Nephron (organoid): ENCODE results near the gene NPTN.

Experiments
- H3K27ac Mint-ChIP-seq, 3 experiments: 2 replicates each; pipeline ENCODE4 v1.8.0; 2020; ENCODE audit warnings: mixed read lengths in 3 of 3, mild to moderate bottlenecking in 2 of 3, moderate library complexity in 1 of 3
- H3K27me3 Mint-ChIP-seq: 2 replicates; pipeline ENCODE4 v1.8.0; 2021; ENCODE audit warnings: low read depth, mild to moderate bottlenecking, moderate library complexity, mixed read lengths
- H3K36me3 Mint-ChIP-seq: 2 replicates; pipeline ENCODE4 v1.8.0; 2020; ENCODE audit warnings: low read depth, mixed read lengths
- H3K4me1 Mint-ChIP-seq: 2 replicates; pipeline ENCODE4 v1.8.0; 2020; ENCODE audit warnings: mixed read lengths
- H3K4me3 Mint-ChIP-seq, 3 experiments: 2 replicates each; pipeline ENCODE4 v1.8.0; 2020; ENCODE audit warnings: mild to moderate bottlenecking in 3 of 3, mixed read lengths in 3 of 3, moderate library complexity in 2 of 3
- H3K9me3 Mint-ChIP-seq: 2 replicates; pipeline ENCODE4 v1.8.0; 2020; ENCODE audit warnings: mixed read lengths
- TF ChIP-seq, protein P1 (sequence below), 3 experiments: fragments of 200-600 bp; sonication (generic); IDR thresholded peaks; one replicate each; pipeline ENCODE4 v1.5.0; 2021; ENCODE audit warnings: antibody characterized with exemption in 3 of 3; ENCODE audit not compliant: unreplicated experiment in 3 of 3

NPTN gene

DNA sequence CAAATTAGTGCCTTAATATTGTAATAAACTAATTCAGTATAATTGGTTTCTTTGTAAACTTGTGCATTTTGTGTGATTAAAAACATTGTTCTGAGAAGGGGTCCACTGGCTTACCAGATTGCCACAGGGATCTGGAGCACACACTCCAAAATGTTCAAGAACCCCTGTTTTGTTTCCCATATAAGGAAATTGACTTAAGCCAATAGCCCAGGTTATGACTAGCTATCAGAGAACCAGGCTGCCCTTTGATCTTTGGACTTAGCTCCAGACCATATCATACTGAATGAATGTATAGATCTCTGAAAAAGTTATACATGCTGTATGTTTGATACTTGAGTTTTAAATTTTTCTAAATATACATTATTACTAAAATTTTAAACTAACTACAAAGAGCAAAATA lies 91.7 kb downstream of the NPTN start:
- Mint-ChIP-seq H3K9me3 (no peaks in the 10 kb centered on the region), H3K4me1 (no peaks in the 10 kb centered on the region), H3K27ac (no peak overlapping the region), H3K27me3 (peaks cover 6% of the 10 kb centered on the region), H3K36me3 (no peaks in the 10 kb centered on the region), H3K4me3 (no peak overlapping the region)
- TF ChIP-seq, protein P1, sequence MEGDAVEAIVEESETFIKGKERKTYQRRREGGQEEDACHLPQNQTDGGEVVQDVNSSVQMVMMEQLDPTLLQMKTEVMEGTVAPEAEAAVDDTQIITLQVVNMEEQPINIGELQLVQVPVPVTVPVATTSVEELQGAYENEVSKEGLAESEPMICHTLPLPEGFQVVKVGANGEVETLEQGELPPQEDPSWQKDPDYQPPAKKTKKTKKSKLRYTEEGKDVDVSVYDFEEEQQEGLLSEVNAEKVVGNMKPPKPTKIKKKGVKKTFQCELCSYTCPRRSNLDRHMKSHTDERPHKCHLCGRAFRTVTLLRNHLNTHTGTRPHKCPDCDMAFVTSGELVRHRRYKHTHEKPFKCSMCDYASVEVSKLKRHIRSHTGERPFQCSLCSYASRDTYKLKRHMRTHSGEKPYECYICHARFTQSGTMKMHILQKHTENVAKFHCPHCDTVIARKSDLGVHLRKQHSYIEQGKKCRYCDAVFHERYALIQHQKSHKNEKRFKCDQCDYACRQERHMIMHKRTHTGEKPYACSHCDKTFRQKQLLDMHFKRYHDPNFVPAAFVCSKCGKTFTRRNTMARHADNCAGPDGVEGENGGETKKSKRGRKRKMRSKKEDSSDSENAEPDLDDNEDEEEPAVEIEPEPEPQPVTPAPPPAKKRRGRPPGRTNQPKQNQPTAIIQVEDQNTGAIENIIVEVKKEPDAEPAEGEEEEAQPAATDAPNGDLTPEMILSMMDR (IDR thresholded peaks at IDR 0.05; ENCODE audit: unreplicated experiment in 3 of 3), result no peak

DNA sequence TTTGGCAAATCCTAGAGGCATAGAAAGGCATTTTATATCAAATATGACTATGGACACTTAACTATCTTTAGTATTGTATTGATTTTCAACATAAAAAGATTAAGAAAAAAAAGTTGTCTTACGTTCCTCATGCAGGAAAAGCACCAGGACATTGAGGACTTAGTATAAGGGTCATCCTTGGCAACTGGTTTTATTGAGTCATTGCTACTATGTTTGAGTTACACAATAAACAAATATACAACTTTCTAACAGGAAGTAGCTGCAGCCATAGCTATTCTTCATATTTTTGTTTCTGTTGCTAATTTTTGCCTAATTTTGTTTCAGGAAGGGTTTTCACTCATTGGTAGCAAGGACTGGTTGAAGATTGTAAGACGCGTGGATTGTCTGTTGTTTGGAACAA lies 93.0 kb downstream of the NPTN start:
- Mint-ChIP-seq H3K4me3 (no peak overlapping the region), H3K4me1 (no peaks in the 10 kb centered on the region), H3K27me3 (peaks cover 6% of the 10 kb centered on the region), H3K36me3 (no peaks in the 10 kb centered on the region), H3K27ac (no peak overlapping the region), H3K9me3 (no peaks in the 10 kb centered on the region)
- TF ChIP-seq, protein P1 (IDR thresholded peaks at IDR 0.05; ENCODE audit: unreplicated experiment in 3 of 3), result no peak

DNA sequence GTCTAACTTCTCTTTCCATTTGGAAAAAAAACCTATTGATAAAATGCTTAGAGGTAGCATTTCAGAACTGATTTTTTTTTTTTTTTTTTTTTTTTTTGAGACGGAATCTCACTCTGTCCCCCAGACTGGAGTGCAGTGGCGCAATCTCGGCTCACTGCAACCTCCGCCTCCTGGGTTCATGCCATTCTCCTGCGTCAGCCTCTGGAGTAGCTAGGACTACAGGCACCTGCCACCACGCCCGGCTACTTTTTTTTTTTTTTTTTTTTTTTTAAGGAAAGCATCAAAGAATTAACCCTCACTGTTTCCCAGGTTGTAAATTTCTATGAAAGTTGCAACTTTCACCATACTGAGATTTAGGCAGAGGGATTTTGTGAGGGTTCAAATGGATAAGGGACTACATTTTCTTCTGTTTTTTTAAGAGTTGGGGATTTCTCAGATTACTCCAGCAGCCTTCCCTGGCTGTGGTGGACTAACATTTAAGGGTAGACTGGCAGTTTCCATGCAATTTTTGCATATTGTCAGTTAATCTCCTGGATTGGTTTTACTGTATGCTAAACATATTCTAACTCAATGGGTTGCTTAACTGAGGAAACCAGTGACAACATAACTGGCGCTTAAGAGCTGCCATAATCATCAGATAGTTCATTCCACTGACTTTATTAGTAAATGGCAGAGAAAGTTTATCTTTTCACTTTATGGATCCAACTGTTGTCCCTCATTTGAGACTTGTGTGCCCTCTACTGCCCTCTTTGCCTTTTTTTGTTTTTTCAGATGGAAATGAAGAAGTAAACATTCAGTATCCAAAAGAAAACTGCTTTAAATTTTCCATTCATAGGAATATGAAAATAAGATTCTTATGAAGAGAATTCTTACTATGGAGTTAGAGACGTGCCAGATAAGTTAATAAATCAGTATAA lies 93.7 kb downstream of the NPTN start:
- TF ChIP-seq, protein P1 (IDR thresholded peaks at IDR 0.05; ENCODE audit: unreplicated experiment in 3 of 3), result no peak
- Mint-ChIP-seq H3K4me3 (no peak overlapping the region), H3K27ac (no peak overlapping the region), H3K27me3 (peaks cover 6% of the 10 kb centered on the region), H3K36me3 (no peaks in the 10 kb centered on the region), H3K4me1 (no peaks in the 10 kb centered on the region), H3K9me3 (no peaks in the 10 kb centered on the region)

DNA sequence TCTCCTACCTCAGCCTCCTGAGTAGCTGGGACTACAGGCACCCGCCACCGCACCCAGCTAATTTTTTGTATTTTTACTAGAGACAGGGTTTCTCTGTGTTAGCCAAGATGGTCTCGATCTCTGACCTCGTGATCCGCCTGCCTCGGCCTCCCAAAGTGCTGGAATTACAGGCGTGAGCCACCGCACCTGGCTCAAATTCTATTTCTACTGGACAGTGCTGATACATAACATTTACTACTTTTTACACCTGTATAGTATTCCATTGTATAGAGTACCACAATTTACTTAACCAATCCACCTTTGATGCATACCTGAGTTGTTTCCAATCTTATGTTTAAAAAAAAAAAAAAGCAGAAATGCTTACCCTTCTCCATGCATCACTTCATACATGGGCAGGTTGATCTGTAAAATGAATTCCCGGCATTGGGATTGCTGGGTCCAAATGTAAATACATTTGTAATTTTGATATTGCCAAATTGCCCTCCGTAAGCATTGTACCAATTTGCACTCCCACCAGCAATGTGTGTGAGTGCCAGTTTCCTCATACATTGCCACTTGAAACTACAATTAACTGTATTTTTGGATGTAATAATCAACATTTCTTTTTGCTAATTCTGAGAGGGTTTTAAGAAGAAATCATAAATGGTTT lies 94.5 kb downstream of the NPTN start:
- Mint-ChIP-seq H3K4me1 (no peaks in the 10 kb centered on the region), H3K9me3 (no peaks in the 10 kb centered on the region), H3K27ac (no peak overlapping the region), H3K36me3 (no peaks in the 10 kb centered on the region), H3K4me3 (no peak overlapping the region), H3K27me3 (peaks cover 6% of the 10 kb centered on the region)
- TF ChIP-seq, protein P1 (IDR thresholded peaks at IDR 0.05; ENCODE audit: unreplicated experiment in 3 of 3), result no peak

DNA sequence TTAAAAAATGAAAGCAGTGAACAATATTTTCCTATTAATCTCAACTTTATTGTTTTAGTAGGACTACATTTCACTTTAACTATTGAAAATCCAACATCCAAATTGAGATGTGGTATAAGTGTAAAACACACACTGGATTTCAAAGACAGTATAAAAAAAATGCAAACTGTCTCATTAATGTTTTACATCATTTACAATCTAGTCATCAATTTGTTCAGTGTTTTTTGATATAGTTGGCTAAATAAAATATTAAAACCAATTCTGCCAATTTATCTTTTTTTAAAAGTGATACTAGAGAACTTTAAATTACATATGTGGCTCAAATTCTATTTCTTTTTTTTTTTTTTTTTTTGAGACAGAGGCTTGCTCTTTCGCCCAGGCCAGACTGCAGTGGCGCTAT lies 95.1 kb downstream of the NPTN start:
- H3K4me1 Mint-ChIP-seq, result no peaks in the 10 kb centered on the region
- TF ChIP-seq, protein P1 (IDR thresholded peaks at IDR 0.05; ENCODE audit: unreplicated experiment in 3 of 3), result no peak
- H3K4me3 Mint-ChIP-seq, result no peak overlapping the region
- no peak overlapping the region for H3K27ac Mint-ChIP-seq
- peaks cover 6% of the 10 kb centered on the region for H3K27me3 Mint-ChIP-seq
- H3K9me3 Mint-ChIP-seq, result no peaks in the 10 kb centered on the region
- H3K36me3 Mint-ChIP-seq, result no peaks in the 10 kb centered on the region
